ENCODE data around the gene AOAH.
"Not testable (repeated sequence)": the region's sequence is repeated elsewhere in the genome, so short reads cannot be mapped to it uniquely, and the experiment has no call there.

AOAH gene

DNA sequence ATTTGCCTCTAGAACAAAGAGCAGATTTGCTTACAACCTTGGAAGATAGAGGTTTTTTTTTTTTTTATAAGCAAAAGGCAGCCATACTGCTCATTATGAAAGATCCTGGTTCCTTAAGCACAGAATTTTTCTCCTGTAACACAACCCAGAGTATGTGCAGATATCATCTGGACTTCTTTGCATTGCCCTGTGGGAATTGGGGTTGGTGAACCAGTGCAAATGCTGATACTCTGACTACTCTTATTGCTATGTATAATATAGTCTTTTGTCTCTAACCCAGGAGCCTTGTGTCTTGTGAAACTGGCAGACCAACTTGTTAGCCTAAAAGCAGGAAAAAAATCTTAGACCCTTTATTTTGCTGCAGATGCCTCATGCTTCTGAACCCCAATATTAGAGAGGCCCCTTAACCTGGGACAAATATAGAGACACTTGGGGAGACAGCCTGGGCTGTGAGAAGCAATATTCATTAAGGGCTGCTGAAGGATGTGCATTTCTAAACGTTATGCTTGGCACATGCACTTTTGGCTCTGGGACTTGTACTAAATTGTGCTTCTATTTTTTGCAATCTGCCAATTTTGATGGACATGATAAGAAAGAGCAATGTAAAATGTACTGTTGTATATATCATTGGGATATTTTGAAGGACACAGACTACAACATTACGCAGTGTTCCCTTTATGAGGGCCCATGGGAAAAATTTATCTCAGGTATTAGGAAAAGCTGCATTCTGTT, 255.8 kb downstream of the AOAH start:
- DNase-seq (ENCODE audit: low spot score) = no peak

DNA sequence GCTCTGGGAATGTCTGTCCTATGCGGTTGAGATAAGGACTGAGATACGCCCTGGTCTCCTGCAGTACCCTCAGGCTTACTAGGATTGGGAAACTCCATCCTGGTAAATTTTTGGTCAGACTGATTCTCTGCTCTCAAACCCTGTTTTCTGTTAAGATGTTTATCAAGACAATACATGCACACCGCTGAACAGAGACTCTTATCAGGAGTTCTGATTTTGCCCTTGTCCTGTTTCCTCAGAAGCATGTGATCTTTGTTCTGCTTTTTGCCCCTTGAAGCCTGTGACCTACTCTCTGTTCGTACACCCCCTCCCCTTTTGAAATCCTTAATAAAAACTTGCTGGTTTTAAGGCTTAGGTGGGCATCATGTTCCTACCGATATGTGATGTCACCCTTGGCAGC, 258.3 kb downstream of the AOAH start:
- DNase-seq (ENCODE audit: low spot score) = not testable (repeated sequence)

DNA sequence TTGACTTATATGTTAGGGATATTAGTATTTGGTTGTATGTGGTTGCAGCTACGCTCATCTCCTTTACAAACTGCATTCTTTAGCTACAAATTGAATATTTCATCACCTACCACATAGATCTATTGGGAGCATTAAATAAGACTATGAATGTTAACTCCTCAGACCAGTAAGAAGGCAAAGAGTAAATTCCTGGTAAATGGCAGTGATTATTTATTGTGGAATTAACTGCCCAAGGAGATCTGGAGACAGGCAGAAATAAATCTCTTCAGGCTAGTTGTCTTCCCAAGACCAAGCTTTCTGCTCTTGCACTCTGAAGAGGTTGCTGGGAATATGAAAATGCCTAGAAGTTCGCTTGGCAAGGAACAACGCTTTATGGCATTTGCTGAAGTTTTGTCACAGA, 260.0 kb downstream of the AOAH start:
- no peak for DNase-seq (ENCODE audit: low spot score)
